Measurements from ENCODE around the gene MON1A.

MON1A gene

DNA sequence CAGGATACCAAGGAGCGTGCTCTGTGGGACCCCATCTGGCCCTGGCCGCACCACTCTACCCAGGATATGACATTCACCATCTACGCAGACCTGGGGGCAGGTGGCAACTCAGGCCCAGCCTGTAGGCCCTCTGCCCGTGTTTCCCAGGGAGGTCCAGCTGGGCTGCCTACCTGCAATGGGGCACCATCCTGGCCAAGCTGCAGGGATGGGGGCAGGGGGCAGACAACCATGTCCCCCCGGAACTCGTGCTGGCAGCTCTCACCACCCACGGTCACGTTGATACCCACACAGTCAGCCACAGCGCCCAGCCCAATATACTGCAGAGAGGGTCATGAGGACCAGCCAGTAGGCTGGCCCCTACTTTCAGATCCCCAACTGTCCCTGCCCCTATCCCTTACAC lies 33.8 kb downstream of the MON1A start:
- no peak overlapping the region for H2AFZ ChIP-seq (ENCODE audit: low read depth)
- TF ChIP-seq, protein P1, sequence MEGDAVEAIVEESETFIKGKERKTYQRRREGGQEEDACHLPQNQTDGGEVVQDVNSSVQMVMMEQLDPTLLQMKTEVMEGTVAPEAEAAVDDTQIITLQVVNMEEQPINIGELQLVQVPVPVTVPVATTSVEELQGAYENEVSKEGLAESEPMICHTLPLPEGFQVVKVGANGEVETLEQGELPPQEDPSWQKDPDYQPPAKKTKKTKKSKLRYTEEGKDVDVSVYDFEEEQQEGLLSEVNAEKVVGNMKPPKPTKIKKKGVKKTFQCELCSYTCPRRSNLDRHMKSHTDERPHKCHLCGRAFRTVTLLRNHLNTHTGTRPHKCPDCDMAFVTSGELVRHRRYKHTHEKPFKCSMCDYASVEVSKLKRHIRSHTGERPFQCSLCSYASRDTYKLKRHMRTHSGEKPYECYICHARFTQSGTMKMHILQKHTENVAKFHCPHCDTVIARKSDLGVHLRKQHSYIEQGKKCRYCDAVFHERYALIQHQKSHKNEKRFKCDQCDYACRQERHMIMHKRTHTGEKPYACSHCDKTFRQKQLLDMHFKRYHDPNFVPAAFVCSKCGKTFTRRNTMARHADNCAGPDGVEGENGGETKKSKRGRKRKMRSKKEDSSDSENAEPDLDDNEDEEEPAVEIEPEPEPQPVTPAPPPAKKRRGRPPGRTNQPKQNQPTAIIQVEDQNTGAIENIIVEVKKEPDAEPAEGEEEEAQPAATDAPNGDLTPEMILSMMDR (conservative IDR thresholded peaks at IDR 0.05; ENCODE audit: low read depth, low read length), result no peak
- H3K9ac ChIP-seq, result no peak overlapping the region
- H3K79me2 ChIP-seq (ENCODE audit: insufficient read depth, low read depth), result no peaks in the 10 kb centered on the region
- no peaks in the 10 kb centered on the region for H4K20me1 ChIP-seq (ENCODE audit: insufficient read depth)
- H3K4me1 ChIP-seq (ENCODE audit: low read depth, poor library complexity, severe bottlenecking), result no peaks in the 10 kb centered on the region
- H3K4me3 ChIP-seq (IDR thresholded peaks at IDR 0.05; ENCODE audit: insufficient read depth, low read depth, low read length), result no peak overlapping the region
- H3K27me3 ChIP-seq (ENCODE audit: insufficient read depth, low read depth), result no peaks in the 10 kb centered on the region
- H3K4me2 ChIP-seq, result no peak overlapping the region
- H3K36me3 ChIP-seq (ENCODE audit: insufficient read depth), result no peaks in the 10 kb centered on the region
- no peak overlapping the region for H3K27ac ChIP-seq

DNA sequence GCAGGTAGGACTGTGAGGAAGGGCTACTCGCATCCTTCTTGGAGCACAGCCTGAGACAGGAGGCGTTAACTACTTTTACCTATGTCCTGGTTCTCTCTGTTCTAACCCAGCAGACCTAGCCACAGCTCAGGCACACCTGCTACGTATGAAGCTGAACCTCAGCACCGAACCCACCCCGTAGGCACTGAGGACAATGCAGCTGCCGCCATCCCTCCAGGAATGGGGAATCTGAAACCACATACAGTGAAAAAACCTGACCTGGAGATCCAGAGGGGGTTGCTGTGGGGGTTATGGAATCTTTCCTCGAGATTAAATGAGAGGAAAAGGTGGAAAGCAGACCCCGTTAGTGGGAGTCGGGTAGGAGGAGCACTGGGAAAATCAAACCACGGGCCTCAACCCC lies 40.3 kb downstream of the MON1A start:
- Histone ChIP-seq H3K79me2 (ENCODE audit: insufficient read depth, low read depth) (no peaks in the 10 kb centered on the region), H3K4me2 (no peak overlapping the region), H3K4me1 (ENCODE audit: low read depth, poor library complexity, severe bottlenecking) (no peaks in the 10 kb centered on the region), H4K20me1 (ENCODE audit: insufficient read depth) (no peaks in the 10 kb centered on the region), H2AFZ (ENCODE audit: low read depth) (no peak overlapping the region), H3K27me3 (ENCODE audit: insufficient read depth, low read depth) (no peaks in the 10 kb centered on the region), H3K9ac (no peak overlapping the region), H3K4me3 (IDR thresholded peaks at IDR 0.05; ENCODE audit: insufficient read depth, low read depth, low read length) (no peak overlapping the region), H3K27ac (no peak overlapping the region), H3K36me3 (ENCODE audit: insufficient read depth) (no peaks in the 10 kb centered on the region)
- TF ChIP-seq, protein P1 (conservative IDR thresholded peaks at IDR 0.05; ENCODE audit: low read depth, low read length), result no peak

DNA sequence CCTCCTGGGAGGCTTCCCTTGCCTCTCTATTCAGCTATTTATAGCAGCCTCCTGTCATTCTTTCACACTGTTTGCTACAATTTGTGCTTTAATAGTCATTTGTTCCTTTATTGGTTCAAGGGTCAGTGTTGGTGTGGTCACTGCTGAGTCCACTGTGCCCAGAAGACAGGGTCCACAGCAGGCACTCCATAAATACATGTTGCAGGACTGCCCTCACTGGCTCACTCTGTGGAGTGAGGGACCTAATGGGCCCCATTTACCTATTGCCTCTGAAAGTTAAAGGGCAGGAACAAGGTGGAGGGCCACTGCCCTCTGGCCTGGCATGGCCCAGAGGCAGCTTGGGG lies 42.7 kb downstream of the MON1A start:
- H3K4me3 ChIP-seq (IDR thresholded peaks at IDR 0.05; ENCODE audit: insufficient read depth, low read depth, low read length), result no peak overlapping the region
- H3K36me3 ChIP-seq (ENCODE audit: insufficient read depth), result no peaks in the 10 kb centered on the region
- H3K9ac ChIP-seq, result no peak overlapping the region
- no peak overlapping the region for H3K4me2 ChIP-seq
- no peaks in the 10 kb centered on the region for H3K79me2 ChIP-seq (ENCODE audit: insufficient read depth, low read depth)
- no peaks in the 10 kb centered on the region for H3K27me3 ChIP-seq (ENCODE audit: insufficient read depth, low read depth)
- no peaks in the 10 kb centered on the region for H3K4me1 ChIP-seq (ENCODE audit: low read depth, poor library complexity, severe bottlenecking)
- H3K27ac ChIP-seq, result no peak overlapping the region
- no peaks in the 10 kb centered on the region for H4K20me1 ChIP-seq (ENCODE audit: insufficient read depth)
- H2AFZ ChIP-seq (ENCODE audit: low read depth), result no peak overlapping the region
- TF ChIP-seq, protein P1 (conservative IDR thresholded peaks at IDR 0.05; ENCODE audit: low read depth, low read length), result no peak

DNA sequence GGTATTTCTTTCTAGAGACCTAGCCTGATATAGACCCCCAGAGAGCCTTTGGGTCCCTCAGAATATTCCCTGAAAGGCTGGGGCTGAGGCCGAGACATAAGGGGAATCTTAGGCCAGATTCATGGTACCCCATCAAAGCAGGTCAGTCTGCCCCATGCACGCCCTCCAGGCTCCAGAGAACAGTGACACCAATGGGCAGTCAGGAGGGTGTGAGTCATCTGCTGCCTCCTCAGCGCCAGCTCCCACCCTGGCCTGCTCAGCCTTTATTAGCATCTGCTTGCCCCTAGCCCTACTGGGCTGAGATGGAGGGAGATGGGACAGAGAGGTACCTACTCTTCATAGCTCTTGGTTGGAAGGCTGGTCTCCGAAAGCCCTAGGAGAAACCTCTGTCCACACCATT lies 45.6 kb downstream of the MON1A start:
- Histone ChIP-seq H3K4me1 (ENCODE audit: low read depth, poor library complexity, severe bottlenecking) (no peaks in the 10 kb centered on the region), H3K79me2 (ENCODE audit: insufficient read depth, low read depth) (no peaks in the 10 kb centered on the region), H3K4me2 (no peak overlapping the region), H3K4me3 (IDR thresholded peaks at IDR 0.05; ENCODE audit: insufficient read depth, low read depth, low read length) (no peak overlapping the region), H4K20me1 (ENCODE audit: insufficient read depth) (no peaks in the 10 kb centered on the region), H3K27me3 (ENCODE audit: insufficient read depth, low read depth) (no peaks in the 10 kb centered on the region), H3K36me3 (ENCODE audit: insufficient read depth) (no peaks in the 10 kb centered on the region), H3K27ac (no peak overlapping the region), H3K9ac (no peak overlapping the region), H2AFZ (ENCODE audit: low read depth) (no peak overlapping the region)
- TF ChIP-seq, protein P1 (conservative IDR thresholded peaks at IDR 0.05; ENCODE audit: low read depth, low read length), result no peak

DNA sequence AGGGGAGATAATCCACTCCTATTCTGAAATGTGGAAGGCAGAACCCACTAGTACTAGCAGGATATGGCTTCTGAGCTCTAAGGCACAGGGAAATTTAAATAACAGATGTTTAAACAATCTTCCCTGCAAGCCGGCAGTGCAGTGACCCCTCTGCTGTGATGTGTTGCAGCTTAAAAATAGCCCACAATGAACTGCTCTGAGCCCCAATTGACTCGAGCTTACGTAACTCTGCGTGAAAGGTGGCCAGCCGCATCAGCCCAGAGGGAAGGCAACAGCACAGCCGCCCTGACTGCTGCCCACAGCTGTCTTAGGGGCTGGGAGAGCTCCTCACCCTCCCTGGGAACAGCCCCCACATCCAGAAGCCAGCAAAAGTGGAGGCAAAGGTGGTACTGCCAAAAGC lies 47.4 kb downstream of the MON1A start:
- Histone ChIP-seq H4K20me1 (ENCODE audit: insufficient read depth) (no peaks in the 10 kb centered on the region), H3K36me3 (ENCODE audit: insufficient read depth) (no peaks in the 10 kb centered on the region), H3K4me2 (no peak overlapping the region), H3K4me3 (IDR thresholded peaks at IDR 0.05; ENCODE audit: insufficient read depth, low read depth, low read length) (no peak overlapping the region), H3K4me1 (ENCODE audit: low read depth, poor library complexity, severe bottlenecking) (no peaks in the 10 kb centered on the region), H2AFZ (ENCODE audit: low read depth) (no peak overlapping the region), H3K79me2 (ENCODE audit: insufficient read depth, low read depth) (no peaks in the 10 kb centered on the region), H3K9ac (no peak overlapping the region), H3K27ac (no peak overlapping the region), H3K27me3 (ENCODE audit: insufficient read depth, low read depth) (no peaks in the 10 kb centered on the region)
- TF ChIP-seq, protein P1 (conservative IDR thresholded peaks at IDR 0.05; ENCODE audit: low read depth, low read length), result no peak

Measured in KMS-11 (cell line).